ENCODE measurements around the gene CDKN1A. TPM values are rescaled to one million over a fixed set of nuclear protein-coding genes. Genes with fewer than 3 reads are reported as not detected.

The CDKN1A gene
- total RNA-seq, 3 donors from 2014 or later = 181 to 381 (median 255) TPM

- Histone ChIP-seq H3K4me3 (no peak overlapping the region), H3K36me3 (ENCODE audit: low read depth) (no peaks in the 10 kb centered on the region), H3K9me3 (no peaks in the 10 kb centered on the region), H3K4me1 (ENCODE audit: low read depth) (peaks cover 8% of the 10 kb centered on the region)
- ATAC-seq (no peak), DNase-seq (no peak)
- TF ChIP-seq, protein P1, sequence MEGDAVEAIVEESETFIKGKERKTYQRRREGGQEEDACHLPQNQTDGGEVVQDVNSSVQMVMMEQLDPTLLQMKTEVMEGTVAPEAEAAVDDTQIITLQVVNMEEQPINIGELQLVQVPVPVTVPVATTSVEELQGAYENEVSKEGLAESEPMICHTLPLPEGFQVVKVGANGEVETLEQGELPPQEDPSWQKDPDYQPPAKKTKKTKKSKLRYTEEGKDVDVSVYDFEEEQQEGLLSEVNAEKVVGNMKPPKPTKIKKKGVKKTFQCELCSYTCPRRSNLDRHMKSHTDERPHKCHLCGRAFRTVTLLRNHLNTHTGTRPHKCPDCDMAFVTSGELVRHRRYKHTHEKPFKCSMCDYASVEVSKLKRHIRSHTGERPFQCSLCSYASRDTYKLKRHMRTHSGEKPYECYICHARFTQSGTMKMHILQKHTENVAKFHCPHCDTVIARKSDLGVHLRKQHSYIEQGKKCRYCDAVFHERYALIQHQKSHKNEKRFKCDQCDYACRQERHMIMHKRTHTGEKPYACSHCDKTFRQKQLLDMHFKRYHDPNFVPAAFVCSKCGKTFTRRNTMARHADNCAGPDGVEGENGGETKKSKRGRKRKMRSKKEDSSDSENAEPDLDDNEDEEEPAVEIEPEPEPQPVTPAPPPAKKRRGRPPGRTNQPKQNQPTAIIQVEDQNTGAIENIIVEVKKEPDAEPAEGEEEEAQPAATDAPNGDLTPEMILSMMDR (IDR thresholded peaks at IDR 0.05) = no peak
- intact Hi-C loops (cut with DNase I, micrococcal nuclease) = no loop called here
These were observed 13.1 kb downstream of the CDKN1A start for GRCh38 chr6:36691612-36692011.

- intact Hi-C loops (cut with DNase I, micrococcal nuclease) = no loop called here
- Histone ChIP-seq H3K36me3 (ENCODE audit: low read depth) (no peaks in the 10 kb centered on the region), H3K4me1 (ENCODE audit: low read depth) (peaks cover 8% of the 10 kb centered on the region), H3K9me3 (no peaks in the 10 kb centered on the region), H3K4me3 (no peak overlapping the region)
- ATAC-seq (peak; percentile 86), DNase-seq (peak in 1 of 3 donors; percentile 69)
- TF ChIP-seq, protein P1 (IDR thresholded peaks at IDR 0.05) = no peak
These were observed 13.7 kb downstream of the CDKN1A start for GRCh38 chr6:36692220-36692619.

DNA sequence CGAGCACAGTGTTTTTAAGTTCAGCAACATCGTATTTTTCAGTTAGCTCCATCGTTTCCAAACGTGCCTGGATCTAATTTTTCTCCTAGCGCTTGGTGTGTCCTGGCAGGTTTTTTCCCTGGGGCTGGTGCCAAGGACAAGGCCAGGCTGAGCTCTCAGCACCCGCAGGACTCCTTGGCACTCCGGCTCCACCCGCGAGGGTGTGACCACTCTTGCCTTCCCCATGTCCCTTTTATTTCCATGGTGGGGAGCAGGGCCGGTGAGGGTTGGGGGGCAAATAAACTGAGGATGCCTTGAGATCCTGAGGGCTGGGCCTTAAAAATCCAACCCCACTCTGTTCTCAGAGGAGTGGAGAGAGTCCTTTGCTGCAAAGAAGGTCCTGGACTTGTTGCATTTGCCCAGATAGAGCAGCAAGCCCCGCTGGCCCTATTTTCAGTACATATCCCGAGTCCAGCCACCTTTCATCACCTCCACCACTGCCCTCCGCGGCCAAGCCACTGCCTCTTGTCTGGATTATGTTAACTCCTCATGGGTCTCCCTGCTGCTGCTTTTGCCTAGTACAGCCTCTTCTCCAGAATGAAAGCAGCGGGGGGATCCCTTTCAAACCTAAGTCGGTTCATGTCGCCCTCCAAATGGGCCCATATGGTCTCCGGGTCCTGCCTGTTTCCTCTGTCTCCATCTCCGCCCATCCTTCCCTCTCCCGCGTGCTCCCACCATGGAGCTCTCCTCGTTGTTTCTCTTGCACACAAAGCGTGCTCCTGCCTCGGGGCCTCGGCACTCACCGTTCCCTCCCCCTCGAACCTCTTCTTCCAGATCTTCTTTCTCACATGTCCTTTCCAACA lies 14.6 kb downstream of the CDKN1A start:
- Histone ChIP-seq H3K9me3 (no peaks in the 10 kb centered on the region), H3K36me3 (ENCODE audit: low read depth) (no peaks in the 10 kb centered on the region), H3K4me1 (ENCODE audit: low read depth) (peaks cover 8% of the 10 kb centered on the region), H3K4me3 (no peak overlapping the region)
- ATAC-seq = peak; percentile 33
- peak in 1 of 3 donors; percentile 44 for DNase-seq
- intact Hi-C loops (cut with DNase I, micrococcal nuclease) = no loop called here
- TF ChIP-seq, protein P1 (IDR thresholded peaks at IDR 0.05) = no peak

GRCh38 chr6:36694616-36695015 lies 16.1 kb downstream of the CDKN1A start:
- Histone ChIP-seq H3K36me3 (ENCODE audit: low read depth) (no peaks in the 10 kb centered on the region), H3K4me3 (no peak overlapping the region), H3K9me3 (no peaks in the 10 kb centered on the region), H3K4me1 (ENCODE audit: low read depth) (peaks cover 8% of the 10 kb centered on the region)
- DNase-seq (no peak), ATAC-seq (no peak)
- intact Hi-C loops (cut with DNase I, micrococcal nuclease) = no loop called here
- TF ChIP-seq, protein P1 (IDR thresholded peaks at IDR 0.05) = no peak

GRCh38 chr6:36695414-36695813 lies 16.9 kb downstream of the CDKN1A start:
- intact Hi-C loops (cut with DNase I, micrococcal nuclease) = no loop called here
- Histone ChIP-seq H3K4me3 (no peak overlapping the region), H3K4me1 (ENCODE audit: low read depth) (peaks cover 8% of the 10 kb centered on the region), H3K9me3 (no peaks in the 10 kb centered on the region), H3K36me3 (ENCODE audit: low read depth) (no peaks in the 10 kb centered on the region)
- DNase-seq (no peak), ATAC-seq (no peak)
- TF ChIP-seq, protein P1 (IDR thresholded peaks at IDR 0.05) = no peak

All from mucosa of descending colon (tissue), 3 donors.